HAP-1 (cell line): ENCODE measurements around the gene PSMB3.
"Not testable (repeated sequence)": the region's sequence is repeated elsewhere in the genome, so short reads cannot be mapped to it uniquely, and the experiment has no call there.

ENCODE experiments used
- DNase-seq, 2 experiments: peaks; one replicate each; pipeline ENCODE4 v3.0.0-alpha.2; 2016 to 2020; ENCODE audit warnings: low spot score in 2 of 2
- H3K27me3 ChIP-seq: fragments of 250-450 bp; sonication (Bioruptor Pico); 2 replicates; pipeline ENCODE4 v1.5.1; 2020; ENCODE audit warnings: low read depth, mild to moderate bottlenecking, moderate library complexity
- H3K36me3 ChIP-seq: fragments of 250-450 bp; sonication (Bioruptor Pico); replicated peaks from 2 replicates; pipeline ENCODE4 v1.5.1; 2020; ENCODE audit warnings: mild to moderate bottlenecking
- H3K4me1 ChIP-seq: fragments of 250-450 bp; sonication (Bioruptor Pico); 2 replicates; pipeline ENCODE4 v1.5.1; 2020; ENCODE audit warnings: mild to moderate bottlenecking
- H3K4me3 ChIP-seq: fragments of 250-450 bp; sonication (Bioruptor Pico); 2 replicates; pipeline ENCODE4 v1.5.1; 2020; ENCODE audit warnings: mild to moderate bottlenecking, moderate library complexity
- H3K9me3 ChIP-seq: fragments of 250-450 bp; sonication (Bioruptor Pico); 2 replicates; pipeline ENCODE4 v1.5.1; 2020; ENCODE audit warnings: mild to moderate bottlenecking, moderate library complexity
- in situ Hi-C: fragments of 300-500 bp; cut with MboI; formaldehyde crosslinking; loops from 3 replicates; pipeline ENCODE4 v1.14.3; 2020; ENCODE audit warnings: low sequenced_read_pairs, inconsistent platforms, mixed read lengths

The PSMB3 gene

DNA sequence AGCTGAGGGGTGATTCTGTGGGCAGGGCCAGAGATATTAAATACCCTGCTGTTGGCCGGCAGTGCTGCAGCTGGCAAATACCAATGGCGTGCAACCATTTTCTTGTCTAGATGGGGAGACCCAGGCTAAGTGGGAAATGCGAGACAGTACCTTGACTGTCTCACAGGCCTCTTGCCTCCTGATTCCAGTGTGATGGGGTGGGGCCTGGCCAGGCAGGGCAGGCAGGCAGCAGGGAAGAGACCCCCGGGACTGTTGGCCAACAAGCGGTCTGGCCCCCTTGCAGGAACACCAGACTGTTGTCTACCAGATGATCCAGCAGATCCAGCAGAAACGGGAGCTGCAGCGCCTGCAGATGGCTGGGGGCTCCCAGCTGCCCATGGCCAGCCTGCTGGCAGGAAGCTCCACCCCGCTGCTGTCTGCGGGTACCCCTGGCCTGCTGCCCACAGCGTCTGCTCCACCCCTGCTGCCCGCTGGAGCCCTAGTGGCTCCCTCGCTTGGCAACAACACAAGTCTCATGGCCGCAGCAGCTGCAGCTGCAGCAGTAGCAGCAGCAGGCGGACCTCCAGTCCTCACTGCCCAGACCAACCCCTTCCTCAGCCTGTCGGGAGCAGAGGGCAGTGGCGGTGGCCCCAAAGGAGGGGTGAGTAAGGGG is 28.1 kb upstream of the PSMB3 start:
- no peak for DNase-seq
- no peaks in the 10 kb centered on the region for H3K9me3 ChIP-seq
- peaks cover 32% of the 10 kb centered on the region for H3K36me3 ChIP-seq
- peaks cover 6% of the 10 kb centered on the region; the same call in 1 of the 2 replicates for H3K4me1 ChIP-seq
- no peaks in the 10 kb centered on the region for H3K27me3 ChIP-seq
- in situ Hi-C loops, result no loop called here
- no peak overlapping the region for H3K4me3 ChIP-seq

- Histone ChIP-seq H3K4me1 (peaks cover 6% of the 10 kb centered on the region; the same call in 1 of the 2 replicates), H3K36me3 (peaks cover 30% of the 10 kb centered on the region), H3K27me3 (no peaks in the 10 kb centered on the region), H3K9me3 (no peaks in the 10 kb centered on the region), H3K4me3 (no peak overlapping the region)
- DNase-seq, result no peak
- in situ Hi-C loops, result no loop called here
Measured at GRCh38 chr17:38725066-38725465, 27.5 kb upstream of the PSMB3 start.

DNA sequence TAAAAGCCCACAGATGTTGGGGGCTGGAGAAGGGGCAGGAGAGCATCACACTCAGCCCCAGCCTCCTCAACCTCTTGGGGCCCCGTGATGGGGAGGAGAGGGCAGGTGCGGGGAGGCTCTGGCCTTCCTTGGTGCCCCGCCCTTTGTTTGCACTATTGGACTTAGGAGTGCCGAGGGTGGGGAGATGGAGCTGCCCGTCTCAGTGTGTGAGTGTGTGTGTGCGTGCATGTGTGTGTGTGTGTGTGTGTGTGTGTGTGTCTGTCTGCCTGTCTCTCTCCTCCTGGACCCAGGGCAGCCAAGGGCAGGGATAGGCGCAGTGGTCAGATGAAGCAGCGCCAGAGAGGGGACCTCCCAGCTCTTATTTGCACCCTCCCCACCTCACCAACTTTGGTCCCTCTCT is 26.4 kb upstream of the PSMB3 start:
- H3K9me3 ChIP-seq, in situ Hi-C loops, H3K4me3 ChIP-seq, H3K27me3 ChIP-seq, H3K4me1 ChIP-seq, DNase-seq: not testable (repeated sequence)
- H3K36me3 ChIP-seq, result peaks cover 25% of the 10 kb centered on the region

GRCh38 chr17:38727736-38728135 is 24.8 kb upstream of the PSMB3 start:
- Histone ChIP-seq H3K4me1 (peaks cover 7% of the 10 kb centered on the region), H3K27me3 (no peaks in the 10 kb centered on the region), H3K36me3 (peaks cover 31% of the 10 kb centered on the region), H3K9me3 (0 out of 2 replicates have a peak, but pooled peaks cover 2% of the 10 kb centered on the region), H3K4me3 (no peak overlapping the region)
- in situ Hi-C loops, result no loop called here
- DNase-seq, result no peak

DNA sequence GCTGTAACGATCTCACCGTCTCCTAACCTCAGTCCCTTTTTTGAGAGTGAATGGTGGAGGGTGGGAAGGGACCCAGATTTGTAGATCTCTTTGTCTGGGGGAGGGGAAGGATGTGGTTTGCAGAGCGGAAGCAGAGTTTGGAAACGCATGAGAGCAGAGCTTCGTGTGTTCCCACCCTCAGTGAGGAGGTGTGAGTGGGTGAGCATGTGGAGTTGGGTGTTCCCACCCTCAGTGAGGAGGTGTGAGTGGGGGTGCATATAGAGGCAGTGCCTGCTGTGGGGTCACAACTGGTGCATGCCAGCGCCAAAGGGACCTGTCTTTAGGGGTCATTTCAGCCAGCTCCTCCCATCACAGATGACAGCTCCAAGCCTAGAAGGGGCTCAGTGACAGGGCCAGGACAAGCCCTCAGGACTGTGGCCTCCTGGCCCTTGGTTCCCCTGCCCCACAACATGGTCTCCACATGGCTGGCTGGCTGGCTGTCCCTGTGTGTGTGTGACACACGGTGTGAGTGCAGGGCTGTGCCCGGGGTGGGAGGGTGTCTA is 24.2 kb upstream of the PSMB3 start:
- Histone ChIP-seq H3K27me3 (no peaks in the 10 kb centered on the region), H3K4me1 (peaks cover 7% of the 10 kb centered on the region), H3K36me3 (peaks cover 34% of the 10 kb centered on the region), H3K9me3 (0 out of 2 replicates have a peak, but pooled peaks cover 2% of the 10 kb centered on the region), H3K4me3 (no peak overlapping the region)
- DNase-seq, result no peak
- in situ Hi-C loops, result no loop called here

DNA sequence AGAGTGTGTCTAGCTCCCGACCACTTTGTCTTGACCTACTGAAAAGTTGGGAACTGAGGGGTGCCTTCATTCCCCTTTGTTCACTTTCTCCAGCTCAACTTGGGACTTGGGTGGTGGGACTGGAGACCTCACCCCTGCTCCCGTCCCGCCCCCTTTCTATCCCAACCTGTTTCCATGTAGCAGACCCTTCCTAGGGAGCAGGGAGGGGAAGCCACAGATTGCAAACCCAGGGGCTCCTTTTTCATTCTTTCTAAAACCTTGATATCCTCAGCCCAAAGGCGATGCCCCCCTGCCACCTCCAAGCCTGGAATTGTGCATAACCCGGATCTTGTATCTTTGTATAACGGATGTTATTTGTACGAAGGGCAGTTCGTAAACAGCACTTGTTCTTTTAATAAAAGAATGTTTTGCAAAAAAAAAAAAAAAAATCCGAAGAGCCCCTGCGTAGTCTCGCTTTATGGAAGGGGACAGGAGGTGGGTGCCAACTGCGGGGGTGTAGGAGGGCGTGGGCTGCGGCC is 23.1 kb upstream of the PSMB3 start:
- peaks cover 44% of the 10 kb centered on the region for H3K36me3 ChIP-seq
- no peak for DNase-seq
- H3K4me1 ChIP-seq, result peaks cover 7% of the 10 kb centered on the region
- H3K9me3 ChIP-seq, result 0 out of 2 replicates have a peak, but pooled peaks cover 2% of the 10 kb centered on the region
- in situ Hi-C loops, result no loop called here
- peak overlapping the region; percentile 34 for H3K4me3 ChIP-seq
- no peaks in the 10 kb centered on the region for H3K27me3 ChIP-seq

DNA sequence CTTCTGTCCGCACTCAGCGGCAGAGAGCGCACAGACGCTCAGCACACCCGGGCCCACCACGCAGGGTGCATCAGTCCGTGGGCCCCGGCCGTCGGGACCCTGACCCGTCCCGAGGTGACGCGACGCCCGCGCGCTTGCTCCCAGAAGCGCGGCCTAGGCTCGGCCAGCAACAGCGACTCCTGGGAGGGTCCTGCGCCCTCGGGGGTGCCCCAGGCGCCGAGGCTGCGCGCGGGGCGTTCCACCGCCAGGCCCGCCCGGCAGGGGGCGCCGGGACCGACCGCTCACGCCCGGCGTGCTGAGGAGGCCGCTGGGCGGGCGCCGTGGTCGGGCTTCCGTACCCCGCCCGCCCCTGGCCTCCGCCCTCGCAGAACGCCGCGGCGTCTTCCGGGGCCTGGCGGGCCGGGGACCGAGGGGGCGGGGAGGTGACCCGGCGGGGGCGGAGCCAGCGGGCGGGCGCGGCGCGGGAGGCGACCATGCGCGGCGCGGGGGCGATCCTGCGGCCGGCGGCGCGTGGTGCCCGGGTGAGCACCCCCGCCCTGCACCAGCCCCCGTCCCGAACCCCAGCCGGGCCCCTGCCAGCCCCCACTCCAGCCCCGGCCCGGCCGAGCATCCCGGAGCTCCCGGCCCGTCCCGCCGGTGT is 22.5 kb upstream of the PSMB3 start, which contains the start of gene CISD3:
Gene CISD3, plus strand, starts transcription at position 456 of the 640 bp plus-strand sequence. Its CDS starts 18 bp downstream, at position 474.
- peak; percentile 86 to 89 for DNase-seq
- Histone ChIP-seq H3K4me1 (peaks cover 7% of the 10 kb centered on the region), H3K36me3 (peaks cover 47% of the 10 kb centered on the region), H3K27me3 (no peaks in the 10 kb centered on the region), H3K9me3 (0 out of 2 replicates have a peak, but pooled peaks cover 2% of the 10 kb centered on the region), H3K4me3 (peak within 1 kb of the TSS; percentile 71)
- in situ Hi-C loops, result loop anchor here (5.0 kb wide), 1 partner anchor 53 kb away; no protein-coding TSS in a partner anchor

GRCh38 chr17:38730526-38731379 is 21.8 kb upstream of the PSMB3 start:
- H3K4me3 ChIP-seq, result peak overlapping the region; percentile 71
- peaks cover 49% of the 10 kb centered on the region for H3K36me3 ChIP-seq
- 0 out of 2 replicates have a peak, but pooled peaks cover 2% of the 10 kb centered on the region for H3K9me3 ChIP-seq
- peak; percentile 47 to 80 for DNase-seq
- in situ Hi-C loops, result loop anchor here (5.0 kb wide), 1 partner anchor 53 kb away; no protein-coding TSS in a partner anchor
- no peaks in the 10 kb centered on the region for H3K27me3 ChIP-seq
- H3K4me1 ChIP-seq, result peaks cover 7% of the 10 kb centered on the region

DNA sequence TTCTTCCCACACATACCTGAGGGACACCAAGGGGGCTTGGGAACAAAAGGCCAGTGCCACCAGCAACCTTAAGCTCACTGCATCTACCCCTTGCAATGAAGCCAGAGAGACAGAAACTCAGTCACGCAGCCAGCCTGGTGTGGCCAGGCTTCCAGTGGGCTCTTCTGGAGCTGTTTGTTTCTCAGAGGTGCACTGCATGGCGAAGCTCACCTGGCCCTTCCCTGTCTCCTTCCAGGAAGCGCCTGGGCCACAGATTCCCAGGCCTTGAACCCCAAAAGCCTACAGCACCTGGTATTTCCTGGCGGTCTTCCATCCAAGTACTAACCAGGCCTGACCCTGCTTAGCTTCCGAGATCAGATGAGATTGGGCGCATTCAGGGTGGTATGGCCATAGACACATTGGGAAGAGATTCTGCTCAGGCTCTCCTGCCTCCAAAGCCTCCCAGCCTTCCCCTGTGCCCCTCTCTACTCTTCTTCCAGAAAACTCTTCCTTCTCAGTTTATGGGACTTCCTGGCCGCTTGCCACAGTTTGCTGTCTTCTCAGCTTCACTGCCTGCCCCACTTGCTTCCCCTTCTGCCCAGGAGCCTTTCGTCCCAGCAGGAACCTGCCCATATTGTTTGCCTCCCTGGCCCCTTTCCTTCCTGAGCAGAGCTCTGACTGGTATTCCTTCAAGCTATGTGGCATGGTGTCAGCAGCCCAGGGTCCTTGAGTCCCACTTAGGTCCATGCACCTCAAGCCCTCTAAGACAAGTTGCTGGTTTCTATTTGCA is 20.8 kb upstream of the PSMB3 start:
- in situ Hi-C loops, result loop anchor here (5.0 kb wide), 1 partner anchor 54 kb away; no protein-coding TSS in a partner anchor
- Histone ChIP-seq H3K4me3 (peak overlapping the region; percentile 71), H3K4me1 (peaks cover 7% of the 10 kb centered on the region), H3K9me3 (0 out of 2 replicates have a peak, but pooled peaks cover 2% of the 10 kb centered on the region), H3K27me3 (no peaks in the 10 kb centered on the region), H3K36me3 (peaks cover 59% of the 10 kb centered on the region)
- no peak for DNase-seq

- no peak overlapping the region for H3K4me3 ChIP-seq
- 0 out of 2 replicates have a peak, but pooled peaks cover 2% of the 10 kb centered on the region for H3K9me3 ChIP-seq
- no peak for DNase-seq
- peaks cover 68% of the 10 kb centered on the region for H3K36me3 ChIP-seq
- in situ Hi-C loops, result loop anchor here (5.0 kb wide), 1 partner anchor 55 kb away; no protein-coding TSS in a partner anchor
- peaks cover 7% of the 10 kb centered on the region for H3K4me1 ChIP-seq
- no peaks in the 10 kb centered on the region for H3K27me3 ChIP-seq
Measured at GRCh38 chr17:38732376-38733281, 19.9 kb upstream of the PSMB3 start.

DNA sequence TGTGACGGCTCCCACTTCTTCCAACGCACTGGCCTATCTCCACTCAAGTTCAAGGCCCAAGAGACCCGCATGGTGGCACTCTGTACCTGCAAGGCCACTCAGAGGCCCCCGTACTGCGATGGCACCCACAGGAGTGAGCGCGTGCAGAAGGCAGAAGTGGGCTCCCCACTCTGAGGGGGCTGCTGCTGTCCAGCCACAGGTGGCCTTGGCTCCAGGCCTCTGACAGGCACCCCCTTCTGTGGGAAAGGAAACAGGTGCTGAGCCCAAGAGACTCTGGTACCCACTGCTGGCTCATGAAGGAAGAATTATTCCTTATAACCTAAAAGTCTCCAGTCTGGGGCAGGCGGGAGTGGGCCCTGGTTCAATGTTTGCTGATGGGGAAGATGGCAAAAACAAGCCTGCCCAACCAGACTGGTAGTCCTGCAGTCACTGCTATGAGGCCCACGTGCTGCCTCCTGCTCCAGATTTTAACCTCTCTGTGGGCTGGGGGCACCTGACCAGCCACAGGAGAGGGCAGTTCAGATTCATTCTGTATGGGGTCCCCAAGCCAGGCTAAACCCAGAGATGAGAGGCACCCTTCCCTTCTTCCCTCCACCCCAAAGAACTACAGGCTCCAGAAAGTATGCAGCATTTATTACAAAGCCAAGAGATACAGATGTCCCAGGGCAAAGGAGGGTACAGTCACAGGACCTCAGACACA is 19.1 kb upstream of the PSMB3 start:
- Histone ChIP-seq H3K4me1 (peaks cover 7% of the 10 kb centered on the region), H3K27me3 (no peaks in the 10 kb centered on the region), H3K9me3 (0 out of 2 replicates have a peak, but pooled peaks cover 2% of the 10 kb centered on the region), H3K36me3 (peaks cover 74% of the 10 kb centered on the region), H3K4me3 (no peak overlapping the region)
- no peak for DNase-seq
- in situ Hi-C loops, result loop anchor here (5.0 kb wide), 1 partner anchor 56 kb away; no protein-coding TSS in a partner anchor
